NCI-H524 treated with DMSO at 0.1 percent for 48 hours (cell line): Measurements from ENCODE around the gene CACNA1I.

Source experiments
- DNase-seq: peaks from one replicate; lab custom pipeline; 2025; lab: John Stamatoyannopoulos, UW

Gene CACNA1I

GRCh38 chr22:39597236-39597869 is 26.8 kb downstream of the CACNA1I start:
- DNase-seq, result no peak

GRCh38 chr22:39598017-39598965 is 27.7 kb downstream of the CACNA1I start:
- no peak for DNase-seq

GRCh38 chr22:39600491-39601179 is 30.1 kb downstream of the CACNA1I start:
- no peak for DNase-seq

- no peak for DNase-seq
Measured at GRCh38 chr22:39601180-39601535, 30.6 kb downstream of the CACNA1I start.

- no peak for DNase-seq
Measured at GRCh38 chr22:39603345-39603744, 32.8 kb downstream of the CACNA1I start.

GRCh38 chr22:39610246-39610645 is 39.7 kb downstream of the CACNA1I start:
- no peak for DNase-seq

GRCh38 chr22:39610766-39611165 is 40.2 kb downstream of the CACNA1I start:
- no peak for DNase-seq

GRCh38 chr22:39611360-39611759 is 40.8 kb downstream of the CACNA1I start:
- DNase-seq, result no peak

- no peak for DNase-seq
Measured at GRCh38 chr22:39612811-39613548, 42.4 kb downstream of the CACNA1I start.

- no peak for DNase-seq
Measured at GRCh38 chr22:39613549-39613921, 43.0 kb downstream of the CACNA1I start.

- DNase-seq, result no peak
Measured at GRCh38 chr22:39614442-39614841, 43.9 kb downstream of the CACNA1I start.

GRCh38 chr22:39616051-39616450 is 45.5 kb downstream of the CACNA1I start:
- DNase-seq, result no peak

GRCh38 chr22:39616781-39617180 is 46.2 kb downstream of the CACNA1I start:
- DNase-seq, result no peak

- DNase-seq, result no peak
Measured at GRCh38 chr22:39617342-39617741, 46.8 kb downstream of the CACNA1I start.

- no peak for DNase-seq
Measured at GRCh38 chr22:39617970-39618757, 47.6 kb downstream of the CACNA1I start.

GRCh38 chr22:39618996-39619530 is 48.5 kb downstream of the CACNA1I start:
- no peak for DNase-seq

- DNase-seq, result no peak
Measured at GRCh38 chr22:39620924-39621690, 50.6 kb downstream of the CACNA1I start.

GRCh38 chr22:39621826-39622225 is 51.3 kb downstream of the CACNA1I start:
- no peak for DNase-seq

- DNase-seq, result no peak
Measured at GRCh38 chr22:39622881-39623367, 52.4 kb downstream of the CACNA1I start.
